ENCODE measurements around the gene CCT5.
A peak's percentile ranks its signal among the peaks of the same experiment; 100 is the strongest.
"Not testable (repeated sequence)": the region's sequence is repeated elsewhere in the genome, so short reads cannot be mapped to it uniquely, and the experiment has no call there.

CCT5 gene

GRCh38 chr5:10277773-10278630 is 27.9 kb downstream of the CCT5 start:
- DNase-seq (ENCODE audit: low spot score): no peak

GRCh38 chr5:10278658-10279279 is 28.7 kb downstream of the CCT5 start:
- no peak for DNase-seq (ENCODE audit: low spot score)

- no peak for DNase-seq (ENCODE audit: low spot score)
These were observed 29.2 kb downstream of the CCT5 start for GRCh38 chr5:10279328-10279727.

- DNase-seq (ENCODE audit: low spot score): no peak
These were observed 30.0 kb downstream of the CCT5 start for GRCh38 chr5:10279925-10280720.

- DNase-seq (ENCODE audit: low spot score): peak; percentile 88
These were observed 34.0 kb downstream of the CCT5 start for GRCh38 chr5:10283927-10284635.

GRCh38 chr5:10285362-10285761 is 35.3 kb downstream of the CCT5 start:
- DNase-seq (ENCODE audit: low spot score): not testable (repeated sequence)

GRCh38 chr5:10286162-10286861 is 36.2 kb downstream of the CCT5 start:
- DNase-seq (ENCODE audit: low spot score): no peak

- DNase-seq (ENCODE audit: low spot score): no peak
These were observed 36.8 kb downstream of the CCT5 start for GRCh38 chr5:10286862-10287227.

- DNase-seq (ENCODE audit: low spot score): no peak
These were observed 38.6 kb downstream of the CCT5 start for GRCh38 chr5:10288592-10289219.

GRCh38 chr5:10289353-10289752 is 39.3 kb downstream of the CCT5 start:
- no peak for DNase-seq (ENCODE audit: low spot score)

- DNase-seq (ENCODE audit: low spot score): no peak
These were observed 39.9 kb downstream of the CCT5 start for GRCh38 chr5:10289991-10290390.

GRCh38 chr5:10290438-10290837 is 40.4 kb downstream of the CCT5 start:
- no peak for DNase-seq (ENCODE audit: low spot score)

- DNase-seq (ENCODE audit: low spot score): no peak
These were observed 41.7 kb downstream of the CCT5 start for GRCh38 chr5:10291692-10292339.

- DNase-seq (ENCODE audit: low spot score): no peak
These were observed 44.0 kb downstream of the CCT5 start for GRCh38 chr5:10293907-10294662.

GRCh38 chr5:10295619-10296326 is 45.7 kb downstream of the CCT5 start:
- DNase-seq (ENCODE audit: low spot score): no peak

- no peak for DNase-seq (ENCODE audit: low spot score)
These were observed 47.6 kb downstream of the CCT5 start for GRCh38 chr5:10297646-10298204.

- DNase-seq (ENCODE audit: low spot score): no peak
These were observed 50.2 kb downstream of the CCT5 start for GRCh38 chr5:10300246-10300645.

GRCh38 chr5:10301266-10301665 is 51.2 kb downstream of the CCT5 start:
- DNase-seq (ENCODE audit: low spot score): no peak
